SK-N-MC (cell line): Measurements from ENCODE around the gene DOCK10.

Experiments used
- DNase-seq: peaks from one replicate; pipeline ENCODE4 v3.0.0-alpha.2; 2011; ENCODE audit warnings: low read depth, low spot score
- H3K27ac ChIP-seq: fragments of 200-600 bp; sonication (generic); 2 replicates; pipeline ENCODE4 v1.5.1; 2016; ENCODE audit warnings: mixed run types
- H3K36me3 ChIP-seq: fragments of 200-600 bp; sonication (generic); 2 replicates; pipeline ENCODE4 v1.6.1; 2017; ENCODE audit warnings: antibody characterized with exemption, low read length, mixed read lengths; ENCODE audit not compliant: insufficient read depth
- H3K4me3 ChIP-seq: fragments of 200-600 bp; sonication (generic); 2 replicates; pipeline ENCODE4 v1.5.1; 2016
- H3K9ac ChIP-seq: fragments of 200-600 bp; sonication (generic); 2 replicates; pipeline ENCODE4 v1.8.0; 2017; ENCODE audit warnings: mixed run types, mixed read lengths; ENCODE audit not compliant: insufficient read length
- H3K9me3 ChIP-seq: fragments of 200-600 bp; sonication (generic); 2 replicates; pipeline ENCODE4 v1.6.1; 2017; ENCODE audit warnings: low read depth, mild to moderate bottlenecking, antibody characterized with exemption, low read length, moderate library complexity, mixed read lengths
- EZH2 ChIP-seq: fragments of 200-600 bp; sonication (generic); IDR thresholded peaks from one replicate; pipeline ENCODE4 v1.6.1; 2017; ENCODE audit warnings: antibody characterized with exemption
- FOXP2 ChIP-seq: optimal IDR thresholded peaks from 2 replicates; pipeline ENCODE3; 2011; ENCODE audit warnings: mild to moderate bottlenecking, moderate library complexity; ENCODE audit not compliant: insufficient read depth; ENCODE audit errors: extremely low read length, control extremely low read depth
- POLR2AphosphoS5 ChIP-seq: IDR thresholded peaks from 2 replicates; pipeline ENCODE4 v1.6.1; 2012; ENCODE audit warnings: mild to moderate bottlenecking, low read depth, low read length, borderline replicate concordance

The DOCK10 gene

DNA sequence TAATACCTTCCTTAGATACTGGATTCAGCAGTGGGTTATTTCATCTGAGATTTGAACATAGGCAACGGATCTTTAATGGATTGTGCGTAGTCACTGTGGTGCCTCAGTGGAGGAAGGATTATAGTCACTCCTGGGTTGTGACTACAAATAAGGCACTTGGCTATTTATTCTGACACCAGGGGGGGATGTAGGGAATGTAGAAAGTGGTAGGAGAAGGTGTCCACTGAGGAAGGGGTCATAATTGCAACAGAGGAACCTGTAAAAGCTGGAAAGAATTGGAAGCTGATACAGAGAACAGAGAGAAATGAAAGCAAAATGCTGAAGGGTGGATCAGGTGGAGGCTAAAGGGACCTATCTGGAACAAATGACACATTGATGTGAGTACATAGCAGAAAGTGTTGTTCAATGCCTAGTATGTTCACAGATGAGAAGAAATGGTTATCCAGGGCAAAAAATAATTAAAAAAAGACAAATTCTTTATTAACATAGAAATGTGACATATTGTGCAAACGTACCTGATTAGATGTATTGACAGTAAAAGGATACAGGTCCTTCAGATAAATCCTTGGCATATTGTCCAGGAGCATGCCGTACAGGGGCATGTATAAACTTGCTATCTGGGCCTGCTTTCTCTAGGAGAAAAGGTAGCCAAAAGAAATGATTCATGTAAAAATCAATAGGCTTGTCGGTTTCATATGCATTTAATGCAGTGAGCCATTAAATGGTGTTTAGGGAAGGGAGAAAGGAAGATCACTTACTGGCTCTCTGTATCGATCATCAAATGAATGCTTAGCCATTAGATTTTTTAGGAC lies 234.9 kb downstream of the DOCK10 start:
- TF ChIP-seq EZH2 = no peak
- TF ChIP-seq FOXP2 = no peak
- TF ChIP-seq POLR2AphosphoS5 = no peak

GRCh38 chr2:224803930-224804329 lies 238.3 kb downstream of the DOCK10 start:
- no peak for DNase-seq
- TF ChIP-seq FOXP2 (no peak), EZH2 (no peak), POLR2AphosphoS5 (no peak)
- Histone ChIP-seq H3K36me3 (no peaks in the 10 kb centered on the region; the same call in 1 of the 2 replicates), H3K9ac (no peak overlapping the region), H3K27ac (no peak overlapping the region), H3K4me3 (no peak overlapping the region), H3K9me3 (no peaks in the 10 kb centered on the region)

More for the DNA sequence above, 234.9 kb downstream of the DOCK10 start:
- DNase-seq = no peak
- Histone ChIP-seq H3K4me3 (no peak overlapping the region), H3K9me3 (no peaks in the 10 kb centered on the region), H3K9ac (no peak overlapping the region), H3K36me3 (no peaks in the 10 kb centered on the region), H3K27ac (no peak overlapping the region)

DNA sequence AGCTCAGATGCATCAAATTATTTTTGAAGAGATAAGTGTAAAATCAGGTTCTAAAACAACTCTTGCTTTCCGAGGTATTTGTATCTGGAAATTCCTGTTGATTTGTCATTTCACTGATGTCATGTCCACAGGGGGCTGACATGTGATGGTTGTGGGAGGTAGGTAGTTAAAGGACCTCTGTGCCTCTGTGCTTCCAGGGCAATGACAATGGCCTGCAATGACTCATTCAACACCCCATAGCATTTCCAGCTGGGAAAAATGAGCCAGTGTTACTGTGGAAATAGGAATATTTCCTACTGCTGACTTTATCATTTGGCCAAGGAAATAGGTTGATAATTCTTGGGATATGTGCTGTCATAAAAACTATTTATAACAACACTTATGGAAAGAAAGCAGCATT lies 239.9 kb downstream of the DOCK10 start:
- H3K4me3 ChIP-seq = no peak overlapping the region
- H3K27ac ChIP-seq = no peak overlapping the region
- no peak for DNase-seq
- no peaks in the 10 kb centered on the region; the same call in 1 of the 2 replicates for H3K36me3 ChIP-seq
- no peaks in the 10 kb centered on the region for H3K9me3 ChIP-seq
- H3K9ac ChIP-seq = no peak overlapping the region
- TF ChIP-seq POLR2AphosphoS5 (no peak), EZH2 (no peak), FOXP2 (no peak)

GRCh38 chr2:224801360-224801759 lies 240.9 kb downstream of the DOCK10 start:
- Histone ChIP-seq H3K9me3 (no peaks in the 10 kb centered on the region), H3K4me3 (no peak overlapping the region), H3K9ac (no peak overlapping the region), H3K27ac (no peak overlapping the region), H3K36me3 (no peaks in the 10 kb centered on the region; the same call in 1 of the 2 replicates)
- DNase-seq = no peak
- TF ChIP-seq FOXP2 = no peak
- TF ChIP-seq POLR2AphosphoS5 = no peak
- no peak for TF ChIP-seq EZH2

DNA sequence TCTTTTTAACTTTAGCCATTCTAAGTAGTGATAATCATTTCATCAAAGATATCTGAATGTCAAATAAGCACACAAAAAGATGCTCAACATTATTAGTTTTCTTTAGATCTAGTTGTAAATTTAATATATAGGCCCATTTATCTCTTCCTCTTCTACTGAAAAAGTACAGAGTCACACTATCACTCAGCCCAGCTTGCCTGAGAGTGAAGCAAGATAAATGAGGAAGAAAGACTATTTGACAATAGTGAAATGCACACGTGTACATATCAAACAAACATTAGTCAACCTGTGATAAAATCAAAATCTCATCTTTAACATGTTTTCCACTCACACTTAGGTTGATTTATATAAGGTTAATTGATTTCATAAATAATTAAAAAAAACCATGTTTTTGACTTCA lies 242.6 kb downstream of the DOCK10 start:
- Histone ChIP-seq H3K4me3 (no peak overlapping the region), H3K36me3 (no peaks in the 10 kb centered on the region; the same call in 1 of the 2 replicates), H3K27ac (no peak overlapping the region), H3K9ac (no peak overlapping the region), H3K9me3 (no peaks in the 10 kb centered on the region)
- no peak for TF ChIP-seq FOXP2
- no peak for TF ChIP-seq POLR2AphosphoS5
- no peak for TF ChIP-seq EZH2
- no peak for DNase-seq

DNA sequence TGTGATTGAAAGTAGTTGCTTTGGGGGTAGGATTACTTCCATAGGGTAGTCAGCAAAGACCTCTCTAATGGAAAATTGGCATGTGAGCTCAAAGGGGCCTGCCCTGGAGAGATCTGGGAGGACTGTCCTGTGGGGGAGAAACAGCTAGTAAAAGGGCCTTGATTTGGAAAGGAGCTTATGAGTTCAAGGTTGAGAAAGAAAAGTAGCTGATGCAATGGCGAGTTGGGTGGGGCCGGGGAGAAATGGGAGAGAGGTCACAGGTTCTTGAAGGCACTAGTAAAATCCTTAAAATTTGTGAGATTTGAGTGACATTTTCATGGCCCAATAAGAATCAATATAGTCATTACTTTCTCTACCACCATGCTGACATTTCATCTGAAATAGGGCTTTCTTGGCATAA lies 244.1 kb downstream of the DOCK10 start:
- no peak overlapping the region for H3K9ac ChIP-seq
- TF ChIP-seq FOXP2 (no peak), EZH2 (no peak), POLR2AphosphoS5 (no peak)

GRCh38 chr2:224796695-224797305 lies 245.5 kb downstream of the DOCK10 start:
- no peaks in the 10 kb centered on the region for H3K9me3 ChIP-seq
- H3K9ac ChIP-seq = no peak overlapping the region
- TF ChIP-seq FOXP2 (no peak), POLR2AphosphoS5 (no peak), EZH2 (no peak)
- H3K27ac ChIP-seq = no peak overlapping the region
- no peaks in the 10 kb centered on the region; the same call in 1 of the 2 replicates for H3K36me3 ChIP-seq
- no peak for DNase-seq
- no peak overlapping the region for H3K4me3 ChIP-seq

More for the DNA sequence above, 244.1 kb downstream of the DOCK10 start:
- no peak for DNase-seq
- Histone ChIP-seq H3K4me3 (no peak overlapping the region), H3K27ac (no peak overlapping the region), H3K9me3 (no peaks in the 10 kb centered on the region), H3K36me3 (no peaks in the 10 kb centered on the region; the same call in 1 of the 2 replicates)

DNA sequence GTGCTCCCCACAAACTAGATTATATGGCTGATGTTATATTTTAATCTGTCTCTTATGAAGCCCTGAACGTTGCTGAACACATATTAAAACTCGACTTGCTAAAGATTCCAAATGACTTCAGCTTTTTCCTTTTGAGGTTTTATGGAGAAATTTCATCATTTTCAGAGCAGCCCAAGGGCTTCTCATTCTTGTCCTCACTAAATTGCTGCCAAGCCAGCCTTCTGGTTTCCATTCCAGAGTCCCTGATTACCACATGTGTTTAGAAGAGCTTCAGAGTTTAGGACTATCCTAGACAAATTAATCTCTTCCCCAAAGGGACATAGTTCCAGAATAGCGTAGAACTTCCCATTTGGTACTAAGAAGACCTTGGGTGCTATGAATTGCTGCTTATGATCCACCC lies 248.3 kb downstream of the DOCK10 start:
- Histone ChIP-seq H3K4me3 (no peak overlapping the region), H3K27ac (peak overlapping the region; percentile 75), H3K36me3 (no peaks in the 10 kb centered on the region; the same call in 1 of the 2 replicates), H3K9me3 (no peaks in the 10 kb centered on the region), H3K9ac (no peak overlapping the region)
- peak; percentile 64 for DNase-seq
- TF ChIP-seq FOXP2 (no peak), POLR2AphosphoS5 (no peak)
